Astrocyte (in vitro differentiated cells and primary cell): Measurements from ENCODE around the gene NOP10.

ENCODE experiments used
- CTCF ChIP-seq: IDR thresholded peaks from 2 replicates; pipeline ENCODE4 v1.5.1; 2011; ENCODE audit warnings: low read depth, mild to moderate bottlenecking, inconsistent platforms, low read length, moderate library complexity; ENCODE audit not compliant: insufficient read depth
- EZH2 ChIP-seq: IDR thresholded peaks from 2 replicates; pipeline ENCODE4 v1.6.1; 2012; ENCODE audit warnings: mild to moderate bottlenecking, low read length, inconsistent platforms; ENCODE audit not compliant: insufficient read depth

DNA sequence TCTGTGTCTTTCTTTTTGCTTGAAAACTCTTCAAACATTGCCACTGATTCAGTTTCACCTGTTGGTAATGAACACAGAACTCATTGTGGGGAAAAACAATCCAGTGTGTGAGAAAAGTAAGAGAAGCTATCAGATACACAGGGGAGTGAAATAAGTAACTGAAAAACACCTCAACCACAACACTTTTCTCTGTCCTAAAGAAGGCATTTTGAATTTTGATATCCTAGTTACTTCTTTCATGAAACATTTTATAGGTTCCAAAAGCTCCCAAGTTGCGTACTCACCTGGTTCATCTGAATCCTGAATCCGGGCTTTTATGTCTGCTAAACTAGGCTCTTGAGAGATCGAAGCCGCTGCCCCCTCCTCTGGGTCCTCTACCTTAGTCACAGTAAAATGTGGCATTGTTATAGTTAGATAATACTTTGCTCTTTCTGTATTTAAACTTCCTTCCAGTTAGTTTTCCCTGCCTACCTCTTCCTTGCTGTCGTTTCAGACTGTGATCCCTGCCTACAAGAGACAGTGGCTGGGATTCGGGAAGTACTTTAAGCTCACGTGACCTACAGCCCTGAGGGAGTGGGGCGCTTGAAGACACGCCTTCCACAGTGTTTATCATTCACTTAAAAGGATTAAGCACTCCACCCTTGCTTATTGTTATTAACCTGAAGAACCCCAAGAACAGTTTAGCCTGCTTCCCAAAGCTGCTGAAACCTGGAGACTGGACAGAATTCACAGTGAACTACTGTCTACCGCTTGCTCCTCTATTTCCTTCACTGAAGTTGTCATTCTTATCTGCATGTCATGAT, 24.5 kb downstream of the NOP10 start:
- TF ChIP-seq CTCF (no peak), EZH2 (no peak)
